ENCODE measurements around the gene MCAT.

The MCAT gene

GRCh38 chr22:43142880-43143562 lies at the start of gene MCAT:
Gene MCAT (minus strand): TSS chr22:43143398. CDS start chr22:43143348, 50 bp downstream.
- DNase-seq (ENCODE audit: low read depth in 2 of 2, low spot score in 1 of 2): peak; percentile 40 to 61

GRCh38 chr22:43191831-43192230 lies 48.6 kb upstream of the MCAT start:
- DNase-seq (ENCODE audit: low read depth in 2 of 2, low spot score in 1 of 2): no peak

GRCh38 chr22:43188829-43189545 lies 45.8 kb upstream of the MCAT start:
- DNase-seq (ENCODE audit: low read depth in 2 of 2, low spot score in 1 of 2): no peak

- peak; percentile 75 to 92 for DNase-seq (ENCODE audit: low read depth in 2 of 2, low spot score in 1 of 2)
Observed at GRCh38 chr22:43187171-43188099, 44.2 kb upstream of the MCAT start.

- DNase-seq (ENCODE audit: low read depth in 2 of 2, low spot score in 1 of 2): peak; percentile 28 to 39
Observed at GRCh38 chr22:43186272-43187170, 43.3 kb upstream of the MCAT start, which contains the start of gene TTLL12. Gene TTLL12 (minus strand): TSS chr22:43187134. CDS start chr22:43187069, 65 bp downstream.

- no peak for DNase-seq (ENCODE audit: low read depth in 2 of 2, low spot score in 1 of 2)
Observed at GRCh38 chr22:43185860-43186261, 42.7 kb upstream of the MCAT start.

GRCh38 chr22:43183496-43184277 lies 40.5 kb upstream of the MCAT start:
- no peak for DNase-seq (ENCODE audit: low read depth in 2 of 2, low spot score in 1 of 2)

- no peak for DNase-seq (ENCODE audit: low read depth in 2 of 2, low spot score in 1 of 2)
Observed at GRCh38 chr22:43182726-43183125, 39.5 kb upstream of the MCAT start.

- no peak for DNase-seq (ENCODE audit: low read depth in 2 of 2, low spot score in 1 of 2)
Observed at GRCh38 chr22:43182118-43182517, 38.9 kb upstream of the MCAT start.

- DNase-seq (ENCODE audit: low read depth in 2 of 2, low spot score in 1 of 2): no peak
Observed at GRCh38 chr22:43181321-43182076, 38.3 kb upstream of the MCAT start.

- no peak for DNase-seq (ENCODE audit: low read depth in 2 of 2, low spot score in 1 of 2)
Observed at GRCh38 chr22:43180670-43181069, 37.5 kb upstream of the MCAT start.

GRCh38 chr22:43179911-43180195 lies 36.7 kb upstream of the MCAT start:
- DNase-seq (ENCODE audit: low read depth in 2 of 2, low spot score in 1 of 2): no peak

- no peak for DNase-seq (ENCODE audit: low read depth in 2 of 2, low spot score in 1 of 2)
Observed at GRCh38 chr22:43179146-43179910, 36.1 kb upstream of the MCAT start.

GRCh38 chr22:43177479-43177878 lies 34.3 kb upstream of the MCAT start:
- DNase-seq (ENCODE audit: low read depth in 2 of 2, low spot score in 1 of 2): no peak

- DNase-seq (ENCODE audit: low read depth in 2 of 2, low spot score in 1 of 2): no peak
Observed at GRCh38 chr22:43176090-43176489, 32.9 kb upstream of the MCAT start.

GRCh38 chr22:43174941-43175531 lies 31.8 kb upstream of the MCAT start:
- no peak for DNase-seq (ENCODE audit: low read depth in 2 of 2, low spot score in 1 of 2)

- DNase-seq (ENCODE audit: low read depth in 2 of 2, low spot score in 1 of 2): no peak
Observed at GRCh38 chr22:43173976-43174720, 30.9 kb upstream of the MCAT start.

All from stimulated activated CD8-positive, alpha-beta memory T cell treated with anti-CD3 and anti-CD28 coated beads, Interleukin-4, amount 100 ng/mL, for 1 hour (primary cell).